Measurements from ENCODE around the gene DYRK3.
"Not testable (repeated sequence)": the region's sequence is repeated elsewhere in the genome, so short reads cannot be mapped to it uniquely, and the experiment has no call there.

The DYRK3 gene

DNA sequence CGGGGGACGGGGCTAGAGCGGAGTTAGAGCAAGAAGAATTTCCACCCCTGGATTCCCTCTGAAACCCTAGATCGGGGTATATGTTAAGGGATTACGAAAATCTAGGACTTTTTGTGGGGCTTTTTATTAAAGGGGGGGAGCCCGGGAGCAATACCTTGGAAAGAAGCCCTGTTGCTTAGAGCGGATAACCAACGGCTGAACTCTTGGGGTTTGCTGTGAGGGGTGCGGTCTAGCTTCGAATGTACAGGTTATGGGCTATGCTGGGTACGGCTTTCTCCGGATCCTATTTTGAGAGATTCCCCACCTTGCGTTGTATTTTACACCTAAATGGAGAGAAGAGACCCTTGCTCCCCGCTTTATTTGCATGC is 626 bp downstream of the DYRK3 start:
- Histone ChIP-seq H3K27me3 (ENCODE audit: insufficient read depth, low read length, poor library complexity) (no peaks in the 10 kb centered on the region), H3K4me1 (ENCODE audit: insufficient read depth, low read length) (peaks cover 37% of the 10 kb centered on the region), H3K9ac (ENCODE audit: low read depth, low read length) (peak overlapping the region; percentile 58), H3K36me3 (ENCODE audit: insufficient read depth, low read length) (no peaks in the 10 kb centered on the region), H3K79me2 (ENCODE audit: insufficient read depth, low read length) (no peaks in the 10 kb centered on the region), H3K9me3 (ENCODE audit: insufficient read depth, low read length, severe bottlenecking) (no peaks in the 10 kb centered on the region), H3K4me3 (ENCODE audit: low read depth in 1 of 2, low read length in 2 of 2) (peak overlapping the region; percentile 91 to 98; a peak in 3 of 4 replicates), H4K20me1 (ENCODE audit: insufficient read depth, low read length) (no peaks in the 10 kb centered on the region), H3K4me2 (ENCODE audit: insufficient read depth, low read length) (peak overlapping the region; percentile 98), H3K27ac (ENCODE audit: low read length) (0 out of 2 replicates have a peak overlapping the region, but pooled peaks have one; percentile 63), H2AFZ (ENCODE audit: low read depth, low read length) (peak overlapping the region; percentile 94)
- DNase-seq, result no peak
- ATAC-seq (ENCODE audit: insufficient read depth, low read depth), result no peak
- TF ChIP-seq, protein P1, sequence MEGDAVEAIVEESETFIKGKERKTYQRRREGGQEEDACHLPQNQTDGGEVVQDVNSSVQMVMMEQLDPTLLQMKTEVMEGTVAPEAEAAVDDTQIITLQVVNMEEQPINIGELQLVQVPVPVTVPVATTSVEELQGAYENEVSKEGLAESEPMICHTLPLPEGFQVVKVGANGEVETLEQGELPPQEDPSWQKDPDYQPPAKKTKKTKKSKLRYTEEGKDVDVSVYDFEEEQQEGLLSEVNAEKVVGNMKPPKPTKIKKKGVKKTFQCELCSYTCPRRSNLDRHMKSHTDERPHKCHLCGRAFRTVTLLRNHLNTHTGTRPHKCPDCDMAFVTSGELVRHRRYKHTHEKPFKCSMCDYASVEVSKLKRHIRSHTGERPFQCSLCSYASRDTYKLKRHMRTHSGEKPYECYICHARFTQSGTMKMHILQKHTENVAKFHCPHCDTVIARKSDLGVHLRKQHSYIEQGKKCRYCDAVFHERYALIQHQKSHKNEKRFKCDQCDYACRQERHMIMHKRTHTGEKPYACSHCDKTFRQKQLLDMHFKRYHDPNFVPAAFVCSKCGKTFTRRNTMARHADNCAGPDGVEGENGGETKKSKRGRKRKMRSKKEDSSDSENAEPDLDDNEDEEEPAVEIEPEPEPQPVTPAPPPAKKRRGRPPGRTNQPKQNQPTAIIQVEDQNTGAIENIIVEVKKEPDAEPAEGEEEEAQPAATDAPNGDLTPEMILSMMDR (IDR thresholded peaks at IDR 0.05; ENCODE audit: borderline replicate concordance, extremely low read depth, low read length, poor library complexity, severe bottlenecking), result no peak
- no peak for TF ChIP-seq EZH2 (IDR thresholded peaks at IDR 0.05; ENCODE audit: borderline replicate concordance, low read depth, low read length, severe bottlenecking)

DNA sequence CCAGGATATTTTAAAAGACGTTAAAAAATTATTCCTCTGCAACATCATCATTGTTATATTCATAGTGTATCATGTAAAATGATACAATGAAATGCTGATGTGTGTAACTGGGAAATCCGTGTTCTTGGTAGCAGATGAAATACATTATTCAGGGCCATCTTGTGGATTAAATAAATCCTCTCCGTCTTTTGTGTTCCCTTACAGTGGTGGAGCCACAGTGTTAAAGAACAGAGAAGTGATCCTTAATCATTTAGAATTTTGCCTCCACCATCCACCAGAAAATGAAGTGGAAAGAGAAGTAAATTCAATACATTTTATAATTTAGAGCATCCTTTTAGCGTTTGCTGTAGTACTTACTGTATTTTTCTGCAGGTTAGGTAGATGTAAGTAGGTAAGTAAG is 1.3 kb downstream of the DYRK3 start:
- Histone ChIP-seq H3K27me3 (ENCODE audit: insufficient read depth, low read length, poor library complexity) (no peaks in the 10 kb centered on the region), H3K27ac (ENCODE audit: low read length) (no peak overlapping the region), H3K36me3 (ENCODE audit: insufficient read depth, low read length) (no peaks in the 10 kb centered on the region), H4K20me1 (ENCODE audit: insufficient read depth, low read length) (no peaks in the 10 kb centered on the region), H3K9me3 (ENCODE audit: insufficient read depth, low read length, severe bottlenecking) (no peaks in the 10 kb centered on the region), H3K79me2 (ENCODE audit: insufficient read depth, low read length) (no peaks in the 10 kb centered on the region), H2AFZ (ENCODE audit: low read depth, low read length) (no peak overlapping the region), H3K4me2 (ENCODE audit: insufficient read depth, low read length) (peak overlapping the region; percentile 98; the same call in 1 of the 2 replicates), H3K4me3 (ENCODE audit: low read depth in 1 of 2, low read length in 2 of 2) (no peak overlapping the region), H3K4me1 (ENCODE audit: insufficient read depth, low read length) (peaks cover 35% of the 10 kb centered on the region), H3K9ac (ENCODE audit: low read depth, low read length) (no peak overlapping the region)
- ATAC-seq (ENCODE audit: insufficient read depth, low read depth), result no peak
- TF ChIP-seq, protein P1 (IDR thresholded peaks at IDR 0.05; ENCODE audit: borderline replicate concordance, extremely low read depth, low read length, poor library complexity, severe bottlenecking), result no peak
- no peak for TF ChIP-seq EZH2 (IDR thresholded peaks at IDR 0.05; ENCODE audit: borderline replicate concordance, low read depth, low read length, severe bottlenecking)
- no peak for DNase-seq

DNA sequence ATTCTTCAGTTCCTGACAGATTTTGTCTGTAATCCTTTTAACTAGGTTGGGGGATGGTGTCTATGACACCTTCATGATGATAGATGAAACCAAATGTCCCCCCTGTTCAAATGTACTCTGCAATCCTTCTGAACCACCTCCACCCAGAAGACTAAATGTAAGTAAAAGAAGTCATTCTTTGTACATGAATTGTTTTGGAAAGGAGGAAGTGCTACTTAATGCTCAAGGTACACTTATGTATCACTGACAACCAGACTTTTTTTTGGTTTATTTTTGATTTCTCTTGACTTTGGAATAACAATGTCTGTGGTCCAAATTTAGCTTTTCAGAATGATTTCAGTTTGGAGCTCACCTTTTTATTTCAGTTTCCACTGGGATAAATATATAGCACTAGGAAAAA is 2.3 kb downstream of the DYRK3 start:
- no peaks in the 10 kb centered on the region for H3K27me3 ChIP-seq (ENCODE audit: insufficient read depth, low read length, poor library complexity)
- no peaks in the 10 kb centered on the region for H3K9me3 ChIP-seq (ENCODE audit: insufficient read depth, low read length, severe bottlenecking)
- H3K36me3 ChIP-seq (ENCODE audit: insufficient read depth, low read length), result no peaks in the 10 kb centered on the region
- no peaks in the 10 kb centered on the region for H4K20me1 ChIP-seq (ENCODE audit: insufficient read depth, low read length)
- H3K27ac ChIP-seq (ENCODE audit: low read length), result no peak overlapping the region
- no peak for DNase-seq
- H3K79me2 ChIP-seq (ENCODE audit: insufficient read depth, low read length), result no peaks in the 10 kb centered on the region
- no peak for TF ChIP-seq EZH2 (IDR thresholded peaks at IDR 0.05; ENCODE audit: borderline replicate concordance, low read depth, low read length, severe bottlenecking)
- TF ChIP-seq, protein P1 (IDR thresholded peaks at IDR 0.05; ENCODE audit: borderline replicate concordance, extremely low read depth, low read length, poor library complexity, severe bottlenecking), result no peak
- H2AFZ ChIP-seq (ENCODE audit: low read depth, low read length), result no peak overlapping the region
- no peak overlapping the region for H3K4me2 ChIP-seq (ENCODE audit: insufficient read depth, low read length)
- H3K4me1 ChIP-seq (ENCODE audit: insufficient read depth, low read length), result peaks cover 35% of the 10 kb centered on the region
- ATAC-seq (ENCODE audit: insufficient read depth, low read depth), result no peak
- no peak overlapping the region for H3K9ac ChIP-seq (ENCODE audit: low read depth, low read length)
- H3K4me3 ChIP-seq (ENCODE audit: low read depth in 1 of 2, low read length in 2 of 2), result no peak overlapping the region

DNA sequence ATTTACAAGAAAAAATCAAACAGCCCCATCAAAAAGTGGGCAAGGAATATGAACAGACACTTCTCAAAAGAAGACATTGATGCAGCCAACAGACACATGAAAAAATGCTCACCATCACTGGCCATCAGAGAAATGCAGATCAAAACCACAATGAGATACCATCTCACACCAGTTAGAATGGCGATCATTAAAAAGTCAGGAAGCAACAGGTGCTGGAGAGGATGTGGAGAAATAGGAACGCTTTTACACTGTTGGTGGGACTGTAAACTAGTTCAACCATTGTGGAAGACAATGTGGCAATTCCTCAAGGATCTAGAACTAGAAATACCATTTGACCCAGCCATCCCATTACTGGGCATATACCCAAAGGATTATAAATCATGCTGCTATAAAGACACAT is 6.7 kb downstream of the DYRK3 start:
- H3K9ac ChIP-seq (ENCODE audit: low read depth, low read length); H2AFZ ChIP-seq (ENCODE audit: low read depth, low read length); H3K36me3 ChIP-seq (ENCODE audit: insufficient read depth, low read length); H3K4me1 ChIP-seq (ENCODE audit: insufficient read depth, low read length); DNase-seq; H3K27me3 ChIP-seq (ENCODE audit: insufficient read depth, low read length, poor library complexity); H3K4me3 ChIP-seq (ENCODE audit: low read depth in 1 of 2, low read length in 2 of 2); H3K9me3 ChIP-seq (ENCODE audit: insufficient read depth, low read length, severe bottlenecking); H3K79me2 ChIP-seq (ENCODE audit: insufficient read depth, low read length); H3K4me2 ChIP-seq (ENCODE audit: insufficient read depth, low read length); H4K20me1 ChIP-seq (ENCODE audit: insufficient read depth, low read length); H3K27ac ChIP-seq (ENCODE audit: low read length); ATAC-seq (ENCODE audit: insufficient read depth, low read depth): not testable (repeated sequence)

Measured in DND-41 (cell line).